ENCODE measurements around the gene AGBL5.

AGBL5 gene

GRCh38 chr2:27083410-27084296 is 32.2 kb downstream of the AGBL5 start:
- H3K4me3 ChIP-seq (ENCODE audit: low read depth, low read length): no peak overlapping the region
- ChIA-PET CTCF (interaction anchor here (0.6 to 10.3 kb wide), 12 partner anchors 10 to 197 kb away, joined by 3 to 73 read pairs (median 4); partner anchors contain the start of gene AGBL5), POLR2A (interaction anchor here (1.3 to 4.6 kb wide), 2 partner anchors 12 to 33 kb away, joined by 5 to 28 read pairs; partner anchors contain the start of gene OST4)
- no peak for TF ChIP-seq CTCF (IDR thresholded peaks at IDR 0.05; ENCODE audit: insufficient read depth, low read length, missing control alignments)
- no peak for DNase-seq (ENCODE audit: low read depth, low spot score)

GRCh38 chr2:27084297-27085061 is 33.0 kb downstream of the AGBL5 start:
- no peak for TF ChIP-seq CTCF (IDR thresholded peaks at IDR 0.05; ENCODE audit: insufficient read depth, low read length, missing control alignments)
- DNase-seq (ENCODE audit: low read depth, low spot score): no peak
- POLR2A ChIA-PET: interaction anchor here (4.6 kb wide), 1 partner anchor 13 kb away, joined by 28 read pairs; the partner anchor contains the start of gene OST4
- CTCF ChIA-PET: interaction anchor here (0.6 to 10.3 kb wide), 15 partner anchors 8 to 533 kb away, joined by 3 to 73 read pairs (median 5); partner anchors contain the start of genes AGBL5 and TMEM214
- H3K4me3 ChIP-seq (ENCODE audit: low read depth, low read length): no peak overlapping the region

- CTCF ChIA-PET: interaction anchor here (0.6 to 10.3 kb wide), 17 partner anchors 8 to 533 kb away, joined by 3 to 73 read pairs (median 5); partner anchors contain the start of genes AGBL5, OST4 and TMEM214
- POLR2A ChIA-PET: interaction anchor here (1.3 kb wide), 1 partner anchor 9 kb away, joined by 3 read pairs; no protein-coding TSS in a partner anchor
- no peak for DNase-seq (ENCODE audit: low read depth, low spot score)
- TF ChIP-seq CTCF (IDR thresholded peaks at IDR 0.05; ENCODE audit: insufficient read depth, low read length, missing control alignments): no peak
- H3K4me3 ChIP-seq (ENCODE audit: low read depth, low read length): peak overlapping the region; percentile 27
Observed at GRCh38 chr2:27085062-27085672, 33.7 kb downstream of the AGBL5 start.

GRCh38 chr2:27085673-27086089 is 34.2 kb downstream of the AGBL5 start:
- no peak for DNase-seq (ENCODE audit: low read depth, low spot score)
- ChIA-PET POLR2A (interaction anchor here (1.3 kb wide), 1 partner anchor 9 kb away, joined by 3 read pairs; no protein-coding TSS in a partner anchor), CTCF (interaction anchor here (0.7 to 10.3 kb wide), 15 partner anchors 7 to 240 kb away, joined by 3 to 73 read pairs (median 8); partner anchors contain the start of genes AGBL5, OST4 and TMEM214)
- peak; percentile 65 for TF ChIP-seq CTCF (IDR thresholded peaks at IDR 0.05; ENCODE audit: insufficient read depth, low read length, missing control alignments)
- H3K4me3 ChIP-seq (ENCODE audit: low read depth, low read length): peak overlapping the region; percentile 27

GRCh38 chr2:27086090-27086723 is 34.7 kb downstream of the AGBL5 start:
- ChIA-PET POLR2A (interaction anchor here (1.1 to 2.6 kb wide), 4 partner anchors 10 to 63 kb away, joined by 3 to 18 read pairs (median 4); partner anchors contain the start of genes AGBL5 and OST4), CTCF (interaction anchor here (0.7 to 10.3 kb wide), 13 partner anchors 10 to 240 kb away, joined by 3 to 73 read pairs (median 9); partner anchors contain the start of genes AGBL5, OST4 and TMEM214)
- peak; percentile 94 for TF ChIP-seq CTCF (IDR thresholded peaks at IDR 0.05; ENCODE audit: insufficient read depth, low read length, missing control alignments)
- DNase-seq (ENCODE audit: low read depth, low spot score): no peak
- peak overlapping the region; percentile 42 for H3K4me3 ChIP-seq (ENCODE audit: low read depth, low read length)

Measured in AG04449 (cell line).